Sigmoid colon (tissue), 7 donors: Measurements from ENCODE around the gene RELL1. TPM values are rescaled to one million over a fixed set of nuclear protein-coding genes. Genes with fewer than 3 reads are reported as not detected.

Experiments
- DNase-seq: peaks from one replicate; pipeline ENCODE4 v3.0.0-alpha.2; 2019
- H3K27ac ChIP-seq, 4 donors: fragments of 200-600 bp; sonication (generic); one replicate each; pipeline ENCODE4 v1.5.1; 2016 to 2019; ENCODE audit warnings: mild to moderate bottlenecking in 1 of 4
- H3K27me3 ChIP-seq, 3 donors: fragments of 200-600 bp; sonication (generic); one replicate each; pipeline ENCODE4 v1.5.1; 2019; ENCODE audit warnings: mild to moderate bottlenecking in 1 of 3
- H3K36me3 ChIP-seq, 4 donors: fragments of 200-600 bp; sonication (generic); one replicate each; pipeline ENCODE4 v1.5.1; 2016 to 2019
- H3K4me1 ChIP-seq, 4 donors: fragments of 200-600 bp; sonication (generic); one replicate each; pipeline ENCODE4 v1.5.1; 2017 to 2019
- H3K4me3 ChIP-seq, 4 donors: fragments of 200-600 bp; sonication (generic); one replicate each; pipeline ENCODE4 v1.5.1; 2017 to 2019; ENCODE audit warnings: mild to moderate bottlenecking in 2 of 4, moderate library complexity in 1 of 4
- H3K9me3 ChIP-seq, 4 donors: fragments of 200-600 bp in 3 of 4; sonication (generic) in 3 of 4; one replicate each; pipeline versions ENCODE4 v1.5.1 to v1.6.1; 2013 to 2019
- CTCF ChIP-seq, 4 experiments: fragments of 450-650 bp in 3 of 4; fragments of 200-600 bp in 1 of 4; IDR thresholded peaks; one replicate each; pipeline ENCODE4 v1.5.1; 2016 to 2019; ENCODE audit warnings: antibody characterized with exemption in 4 of 4, mild to moderate bottlenecking in 3 of 4, moderate library complexity in 2 of 4
- EP300 ChIP-seq, 4 donors: sonication (generic); formaldehyde crosslinking; IDR thresholded peaks; one replicate each; pipeline ENCODE4 v1.6.1; 2017; ENCODE audit warnings: antibody characterized with exemption in 4 of 4
- POLR2A ChIP-seq, 2 donors: fragments of 450-650 bp; IDR thresholded peaks; one replicate each; pipeline ENCODE4 v1.6.1; 2016; ENCODE audit warnings: antibody characterized with exemption in 2 of 2, mild to moderate bottlenecking in 2 of 2, moderate library complexity in 2 of 2
- POLR2AphosphoS5 ChIP-seq, 4 donors: sonication (generic); formaldehyde crosslinking; IDR thresholded peaks; one replicate each; pipeline ENCODE4 v1.6.1; 2017; ENCODE audit warnings: antibody characterized with exemption in 4 of 4
- whole genome bisulfite sequencing, 2 donors: extraction: QIAGEN DNeasy Blood & Tissue Kit; methylation state at CpG; one replicate each; pipeline ENCODE4 v1.1.7; 2013; 5-methylcytosine and 5-hydroxymethylcytosine counted together
- intact Hi-C: fragments of 100-400 bp; cut with DNase I; formaldehyde crosslinking; loops from one replicate; pipeline ENCODE4 v1.15.1; 2023
- polyA plus RNA-seq, 3 donors: library from polyadenylated mRNA; stranded (reverse); fragments of 200-250 nt; gene quantifications; one replicate each; pipeline ENCODE4 v1.2.3, GENCODE V29; 2013
- total RNA-seq, 4 donors: library from RNA; depleted of rRNA; stranded (reverse); fragments of >200 nt; gene quantifications; one replicate each; pipeline ENCODE4 v1.1.0, GENCODE V29; 2016
- donor health status: healthy with polysubstance abuse.
- donor health status: Bipolar disorder and iron deficiency.
- donor health status: healthy.

RELL1 gene
- total and polyA plus RNA-seq, 7 donors = 4.2 to 63.2 (median 38.8) TPM

GRCh38 chr4:37615059-37615719 is 71.0 kb downstream of the RELL1 start:
- H3K4me3 ChIP-seq = no peak overlapping the region
- H3K27ac ChIP-seq = no peak overlapping the region
- TF ChIP-seq EP300 (IDR thresholded peaks at IDR 0.05) (no peak), POLR2A (IDR thresholded peaks at IDR 0.05) (no peak), CTCF (IDR thresholded peaks at IDR 0.05) (no peak), POLR2AphosphoS5 (IDR thresholded peaks at IDR 0.05) (no peak)
- peaks cover 0 to 11% (median 0%) of the 10 kb centered on the region in 4 donors for H3K36me3 ChIP-seq
- no peaks in the 10 kb centered on the region for H3K4me1 ChIP-seq
- H3K9me3 ChIP-seq = no peaks in the 10 kb centered on the region
- DNase-seq = no peak
- no peaks in the 10 kb centered on the region for H3K27me3 ChIP-seq
- 81 to 86% methylated on average over 5 of the region's 5 CpGs for WGBS, 2 donors
- intact Hi-C loops = no loop called here

GRCh38 chr4:37612811-37613210 is 73.4 kb downstream of the RELL1 start:
- WGBS, 2 donors = 41 to 88% methylated on average over 1 of the region's 1 CpG
- TF ChIP-seq POLR2A (IDR thresholded peaks at IDR 0.05) (no peak), EP300 (IDR thresholded peaks at IDR 0.05) (no peak), POLR2AphosphoS5 (IDR thresholded peaks at IDR 0.05) (no peak), CTCF (IDR thresholded peaks at IDR 0.05) (no peak)
- Histone ChIP-seq H3K4me3 (no peak overlapping the region), H3K9me3 (no peaks in the 10 kb centered on the region), H3K4me1 (no peaks in the 10 kb centered on the region), H3K27me3 (no peaks in the 10 kb centered on the region), H3K27ac (no peak overlapping the region), H3K36me3 (peaks cover 0 to 19% (median 0%) of the 10 kb centered on the region in 4 donors)
- no peak for DNase-seq
- intact Hi-C loops = no loop called here

DNA sequence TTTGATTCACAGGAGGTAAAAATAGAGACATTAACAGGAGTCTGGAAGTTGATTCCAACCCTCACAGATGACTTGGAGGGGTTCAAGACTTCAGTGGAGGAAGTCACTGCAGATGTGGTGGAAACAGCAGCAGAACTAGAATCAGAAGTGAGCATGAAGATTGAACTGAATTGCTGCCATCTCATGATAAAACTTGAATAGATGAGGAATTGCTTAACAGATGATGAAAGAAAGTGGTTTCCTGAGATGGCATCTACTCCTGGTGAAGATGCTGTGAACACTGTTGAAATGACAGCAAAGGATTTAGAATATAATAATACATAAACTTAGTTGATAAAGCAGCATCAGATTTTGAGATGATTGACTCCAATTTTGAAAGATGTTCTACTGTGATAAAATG is 76.5 kb downstream of the RELL1 start:
- H3K36me3 ChIP-seq = peaks cover 0 to 19% (median 0%) of the 10 kb centered on the region in 4 donors
- H3K27ac ChIP-seq = no peak overlapping the region
- H3K9me3 ChIP-seq = no peaks in the 10 kb centered on the region
- TF ChIP-seq CTCF (IDR thresholded peaks at IDR 0.05) = no peak
- intact Hi-C loops = no loop called here
- no peak for DNase-seq
- no peak overlapping the region for H3K4me3 ChIP-seq
- no peaks in the 10 kb centered on the region for H3K27me3 ChIP-seq
- no peaks in the 10 kb centered on the region for H3K4me1 ChIP-seq

GRCh38 chr4:37607018-37607417 is 79.2 kb downstream of the RELL1 start:
- Histone ChIP-seq H3K4me1 (peaks cover 0 to 6% (median 2%) of the 10 kb centered on the region in 4 donors), H3K27me3 (no peaks in the 10 kb centered on the region), H3K27ac (no peak overlapping the region), H3K36me3 (peaks cover 0 to 8% (median 0%) of the 10 kb centered on the region in 4 donors), H3K4me3 (no peak overlapping the region), H3K9me3 (no peaks in the 10 kb centered on the region)
- intact Hi-C loops = no loop called here
- DNase-seq = no peak
- no peak for TF ChIP-seq EP300 (IDR thresholded peaks at IDR 0.05)
- TF ChIP-seq POLR2A (IDR thresholded peaks at IDR 0.05) = no peak
- no peak for TF ChIP-seq CTCF (IDR thresholded peaks at IDR 0.05)
- no peak for TF ChIP-seq POLR2AphosphoS5 (IDR thresholded peaks at IDR 0.05)
- whole genome bisulfite sequencing, 2 donors = 88 to 90% methylated on average over 5 of the region's 5 CpGs
